Lung (tissue), 16 donors: Measurements from ENCODE around the gene IFNA1. TPM values are rescaled to one million over a fixed set of nuclear protein-coding genes. Genes with fewer than 3 reads are reported as not detected.

ENCODE experiments used
- ATAC-seq: fragments of 200-7000 bp; cut with Tn5 transposase; one replicate; pipeline ENCODE4 v1.9.1; 2020; ENCODE audit warnings: moderate number of reproducible peaks; ENCODE audit not compliant: insufficient read depth, low FRiP score
- DNase-seq, 3 donors: peaks; one replicate each; pipeline ENCODE4 v3.0.0-alpha.2; 2013 to 2017
- H3K27ac ChIP-seq, 2 donors: one replicate each; pipeline ENCODE4 v1.5.1; 2013; ENCODE audit warnings: mild to moderate bottlenecking in 2 of 2, moderate library complexity in 2 of 2, control low read depth in 1 of 2, inconsistent platforms in 1 of 2, low read depth in 1 of 2, low read length in 1 of 2
- H3K27me3 ChIP-seq, 3 donors: one replicate each; pipeline ENCODE4 v1.5.1; 2013; ENCODE audit warnings: low read length in 2 of 3; ENCODE audit not compliant: control insufficient read depth in 3 of 3, insufficient read depth in 3 of 3
- H3K36me3 ChIP-seq, 4 donors: one replicate each; pipeline ENCODE4 v1.5.1; 2013; ENCODE audit warnings: low read length in 4 of 4, mild to moderate bottlenecking in 1 of 4, moderate library complexity in 1 of 4; ENCODE audit not compliant: control insufficient read depth in 4 of 4, insufficient read depth in 4 of 4
- H3K4me1 ChIP-seq, 5 donors: one replicate each; pipeline ENCODE4 v1.5.1; 2013; ENCODE audit warnings: low read length in 5 of 5, mild to moderate bottlenecking in 2 of 5, moderate library complexity in 1 of 5; ENCODE audit not compliant: control insufficient read depth in 5 of 5, insufficient read depth in 5 of 5
- H3K4me3 ChIP-seq: one replicate; pipeline ENCODE4 v1.5.1; 2013; ENCODE audit warnings: mild to moderate bottlenecking, control low read depth, moderate library complexity
- H3K9ac ChIP-seq, 2 donors: one replicate each; pipeline ENCODE4 v1.5.1; 2013; ENCODE audit warnings: low read length in 2 of 2, control low read depth in 1 of 2; ENCODE audit not compliant: insufficient read depth in 1 of 2
- H3K9me3 ChIP-seq, 4 donors: one replicate each; pipeline ENCODE4 v1.5.1; 2013; ENCODE audit warnings: low read length in 3 of 4, mild to moderate bottlenecking in 1 of 4, moderate library complexity in 1 of 4; ENCODE audit not compliant: control insufficient read depth in 4 of 4, insufficient read depth in 3 of 4
- CTCF ChIP-seq: IDR thresholded peaks from 2 replicates; pipeline ENCODE4 v1.5.1; 2012; ENCODE audit warnings: mild to moderate bottlenecking; ENCODE audit errors: control extremely low read depth, extremely low read depth
- WGBS, 2 donors: extraction: QIAGEN DNeasy Blood & Tissue Kit; methylation state at CpG; one replicate each; pipeline ENCODE4 v1.1.7; 2013; 5-methylcytosine and 5-hydroxymethylcytosine counted together
- long read RNA-seq, 5 donors: transcript quantifications; one replicate each; lab custom pipeline, GENCODE V29; 2026
- polyA plus RNA-seq, 2 donors: library from polyadenylated mRNA; stranded (reverse); fragments of 200-250 nt; gene quantifications; one replicate each; pipeline ENCODE4 v1.2.1, GENCODE V29; 2013
- total RNA-seq, 2 donors: library from RNA; depleted of rRNA in 1 of 2; stranded (reverse); fragments of >200 nt in 1 of 2; gene quantifications; one replicate each; pipeline ENCODE4 v1.2.1, GENCODE V29; 2014 to 2021
- donor health status: control.
- donor health status: control.
- donor health status: Bipolar disorder and iron deficiency.
- donor health status: healthy.
- donor health status: DM: yes; HTN: yes; CAD: no.

IFNA1 gene
- not detected for total RNA-seq
- under 1 TPM in 1 of 2 donors, not detected in 1; 0.22 TPM for polyA plus RNA-seq
- long read RNA-seq, donor 1: 0 reads
- long read RNA-seq, donor 2: 0 reads
- long read RNA-seq, donor 3: 0 reads
- long read RNA-seq, donor 4: 0 reads
- long read RNA-seq, donor 5: 0 reads

DNA sequence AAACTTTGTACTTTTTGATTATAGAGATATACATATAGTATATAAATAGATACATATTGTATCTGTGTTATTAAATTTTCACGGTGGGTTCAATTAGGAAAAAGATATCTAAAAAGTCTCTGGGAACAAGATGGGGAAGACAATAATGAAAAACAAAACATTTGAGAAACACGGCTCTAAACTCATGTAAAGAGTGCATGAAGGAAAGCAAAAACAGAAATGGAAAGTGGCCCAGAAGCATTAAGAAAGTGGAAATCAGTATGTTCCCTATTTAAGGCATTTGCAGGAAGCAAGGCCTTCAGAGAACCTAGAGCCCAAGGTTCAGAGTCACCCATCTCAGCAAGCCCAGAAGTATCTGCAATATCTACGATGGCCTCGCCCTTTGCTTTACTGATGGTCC is at the start of gene IFNA1:
Gene IFNA1, plus strand, starts transcription at position 301 of the 400 bp plus-strand sequence. Its CDS starts 69 bp downstream, at position 370.
- ATAC-seq (no peak), DNase-seq (no peak)
- no peak for TF ChIP-seq CTCF
- no peak within 1 kb of the TSS for H3K4me3 ChIP-seq
- no peak within 1 kb of the TSS for H3K27ac ChIP-seq
- no peaks in the 10 kb centered on the region for H3K4me1 ChIP-seq
- H3K9ac ChIP-seq: no peak within 1 kb of the TSS
- WGBS, 2 donors: 90 to 97% methylated on average over 4 of the region's 4 CpGs
- peaks cover 0 to 8% (median 0%) of the 10 kb centered on the region in 4 donors for H3K9me3 ChIP-seq
- no peaks in the 10 kb centered on the region for H3K36me3 ChIP-seq
- no peaks in the 10 kb centered on the region for H3K27me3 ChIP-seq

- Histone ChIP-seq H3K9ac (no peak overlapping the region), H3K4me1 (peaks cover 0 to 5% (median 0%) of the 10 kb centered on the region in 5 donors), H3K36me3 (no peaks in the 10 kb centered on the region), H3K27ac (no peak overlapping the region), H3K4me3 (no peak overlapping the region), H3K27me3 (peaks cover 0 to 47% (median 20%) of the 10 kb centered on the region in 3 donors), H3K9me3 (no peaks in the 10 kb centered on the region)
- TF ChIP-seq CTCF: no peak
- WGBS, 2 donors: 77 to 85% methylated on average over 6 of the region's 6 CpGs
- DNase-seq (no peak), ATAC-seq (no peak)
Observed at GRCh38 chr9:21392270-21392669, 48.0 kb upstream of the IFNA1 start.

GRCh38 chr9:21395778-21396717 is 44.2 kb upstream of the IFNA1 start:
- peak; percentile 35 for TF ChIP-seq CTCF
- no peak overlapping the region for H3K27ac ChIP-seq
- ATAC-seq (peak; percentile 56), DNase-seq (peak; percentile 44 to 57 (median 48))
- peak overlapping the region; percentile 18 to 65 for H3K9ac ChIP-seq
- WGBS, 2 donors: 8 to 9% methylated on average over 40 of the region's 40 CpGs
- no peaks in the 10 kb centered on the region for H3K36me3 ChIP-seq
- peaks cover 0 to 5% (median 0%) of the 10 kb centered on the region in 5 donors for H3K4me1 ChIP-seq
- H3K4me3 ChIP-seq: peak overlapping the region; percentile 21
- peaks cover 0 to 56% (median 21%) of the 10 kb centered on the region in 3 donors for H3K27me3 ChIP-seq
- no peaks in the 10 kb centered on the region for H3K9me3 ChIP-seq
